SK-N-SH treated with all-trans-retinoic acid at 6 μM for 48 hours (cell line): ENCODE results near the gene STYK1.

Source experiments
- BACH2 ChIP-seq: fragments of 250-450 bp; sonication (Bioruptor Pico); IDR thresholded peaks from 2 replicates; pipeline ENCODE4 v1.9.0; 2021; ENCODE audit warnings: mild to moderate bottlenecking, borderline replicate concordance
- ESRRG ChIP-seq: fragments of 250-450 bp; sonication (Bioruptor Pico); IDR thresholded peaks from 2 replicates; pipeline ENCODE4 v1.6.1; 2021; ENCODE audit warnings: mild to moderate bottlenecking
- GLIS3 ChIP-seq: fragments of 250-450 bp; sonication (Bioruptor Pico); IDR thresholded peaks from 2 replicates; pipeline ENCODE4 v1.5.0; 2020; ENCODE audit warnings: mild to moderate bottlenecking, moderate library complexity
- OSR1 ChIP-seq: fragments of 250-450 bp; sonication (Bioruptor Pico); IDR thresholded peaks from 2 replicates; pipeline ENCODE4 v1.8.0; 2022; ENCODE audit warnings: moderate library complexity, mild to moderate bottlenecking, inconsistent platforms
- RARB ChIP-seq: fragments of 250-450 bp; sonication (Bioruptor Pico); IDR thresholded peaks from 2 replicates; pipeline ENCODE4 v1.8.0; 2021; ENCODE audit warnings: mild to moderate bottlenecking, moderate library complexity
- ZFP3 ChIP-seq: fragments of 250-450 bp; sonication (Bioruptor Pico); IDR thresholded peaks from 2 replicates; pipeline ENCODE4 v1.5.0; 2020; ENCODE audit warnings: mild to moderate bottlenecking, moderate library complexity
- ZNF8 ChIP-seq: fragments of 450-650 bp; formaldehyde crosslinking; IDR thresholded peaks from 2 replicates; pipeline ENCODE4 v1.5.0; 2020; ENCODE audit warnings: mild to moderate bottlenecking, moderate library complexity
- TF ChIP-seq, protein P1 (sequence below): fragments of 250-450 bp; sonication (Bioruptor Pico); IDR thresholded peaks from 2 replicates; pipeline ENCODE4 v1.8.0; 2020; ENCODE audit warnings: mild to moderate bottlenecking, moderate library complexity, borderline replicate concordance
- TF ChIP-seq, protein P2 (sequence below): fragments of 250-450 bp; sonication (Bioruptor Pico); IDR thresholded peaks from 2 replicates; pipeline ENCODE4 v1.5.1; 2020; ENCODE audit warnings: low read depth, mild to moderate bottlenecking, moderate library complexity

DNA sequence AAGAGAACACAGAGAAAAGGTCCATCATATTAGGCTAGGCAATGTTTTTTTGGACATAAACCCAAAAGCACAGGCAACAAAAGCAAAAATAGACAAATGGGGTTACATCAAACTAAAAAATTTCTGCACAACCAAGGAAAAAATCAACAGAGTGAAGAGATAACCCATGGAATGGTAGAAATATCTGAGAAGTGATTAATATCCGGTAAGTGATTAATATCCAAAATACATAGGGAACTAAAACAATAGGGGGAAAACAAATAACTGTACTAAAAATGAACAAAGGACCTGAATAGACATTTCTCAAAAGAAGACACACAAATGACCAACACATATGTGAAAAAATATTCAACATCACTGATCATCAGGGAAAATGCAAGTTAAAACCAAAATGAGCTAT lies 4.3 kb downstream of the STYK1 start:
- TF ChIP-seq ZFP3 (no peak), RARB (no peak), ZNF8 (no peak), ESRRG (CRISPR knock-in tag) (no peak), GLIS3 (CRISPR knock-in tag) (no peak), BACH2 (CRISPR knock-in tag) (no peak), OSR1 (CRISPR knock-in tag) (no peak)
- TF ChIP-seq, protein P1, sequence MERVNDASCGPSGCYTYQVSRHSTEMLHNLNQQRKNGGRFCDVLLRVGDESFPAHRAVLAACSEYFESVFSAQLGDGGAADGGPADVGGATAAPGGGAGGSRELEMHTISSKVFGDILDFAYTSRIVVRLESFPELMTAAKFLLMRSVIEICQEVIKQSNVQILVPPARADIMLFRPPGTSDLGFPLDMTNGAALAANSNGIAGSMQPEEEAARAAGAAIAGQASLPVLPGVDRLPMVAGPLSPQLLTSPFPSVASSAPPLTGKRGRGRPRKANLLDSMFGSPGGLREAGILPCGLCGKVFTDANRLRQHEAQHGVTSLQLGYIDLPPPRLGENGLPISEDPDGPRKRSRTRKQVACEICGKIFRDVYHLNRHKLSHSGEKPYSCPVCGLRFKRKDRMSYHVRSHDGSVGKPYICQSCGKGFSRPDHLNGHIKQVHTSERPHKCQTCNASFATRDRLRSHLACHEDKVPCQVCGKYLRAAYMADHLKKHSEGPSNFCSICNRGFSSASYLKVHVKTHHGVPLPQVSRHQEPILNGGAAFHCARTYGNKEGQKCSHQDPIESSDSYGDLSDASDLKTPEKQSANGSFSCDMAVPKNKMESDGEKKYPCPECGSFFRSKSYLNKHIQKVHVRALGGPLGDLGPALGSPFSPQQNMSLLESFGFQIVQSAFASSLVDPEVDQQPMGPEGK = no peak
- TF ChIP-seq, protein P2, sequence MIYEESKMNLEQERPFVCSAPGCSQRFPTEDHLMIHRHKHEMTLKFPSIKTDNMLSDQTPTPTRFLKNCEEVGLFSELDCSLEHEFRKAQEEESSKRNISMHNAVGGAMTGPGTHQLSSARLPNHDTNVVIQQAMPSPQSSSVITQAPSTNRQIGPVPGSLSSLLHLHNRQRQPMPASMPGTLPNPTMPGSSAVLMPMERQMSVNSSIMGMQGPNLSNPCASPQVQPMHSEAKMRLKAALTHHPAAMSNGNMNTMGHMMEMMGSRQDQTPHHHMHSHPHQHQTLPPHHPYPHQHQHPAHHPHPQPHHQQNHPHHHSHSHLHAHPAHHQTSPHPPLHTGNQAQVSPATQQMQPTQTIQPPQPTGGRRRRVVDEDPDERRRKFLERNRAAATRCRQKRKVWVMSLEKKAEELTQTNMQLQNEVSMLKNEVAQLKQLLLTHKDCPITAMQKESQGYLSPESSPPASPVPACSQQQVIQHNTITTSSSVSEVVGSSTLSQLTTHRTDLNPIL = no peak
